ENCODE data around the gene HECTD3. TPM values are rescaled to one million over a fixed set of nuclear protein-coding genes. Genes with fewer than 3 reads are reported as not detected.

HECTD3 gene
- total RNA-seq, 120 experiments from 2014 or later, result 25.8 to 45.8 (median 33.5) TPM

Other genes starting within 250 kb of the HECTD3 start
- gene RPS8, start 235.8 kb downstream of the HECTD3 start, total RNA-seq, result 100 to 1,000 TPM; 313 to 628 (median 452) TPM
- 1 to 10 TPM in 65 of 120 experiments, under 1 TPM in 51, not detected in 4; 0.23 to 2.6 (median 1.1) TPM for gene BEST4, start 223.2 kb downstream of the HECTD3 start, total RNA-seq
- 10 to 100 TPM in 72 of 120 experiments, 1 to 10 TPM in 48; 3.7 to 23.1 (median 11.1) TPM for gene PLK3, start 210.9 kb downstream of the HECTD3 start, total RNA-seq
- gene DYNLT4, start 204.0 kb downstream of the HECTD3 start, total RNA-seq, result under 1 TPM in 1 of 120 experiments, not detected in 119; 0.79 TPM
- gene BTBD19, start 202.8 kb downstream of the HECTD3 start, total RNA-seq, result 10 to 100 TPM in 12 of 120 experiments, 1 to 10 TPM in 108; 2.3 to 14.1 (median 6.4) TPM
- gene PTCH2, start 168.1 kb downstream of the HECTD3 start, total RNA-seq, result 10 to 100 TPM in 43 of 120 experiments, 1 to 10 TPM in 77; 4.1 to 15.7 (median 9.3) TPM
- gene EIF2B3, start 24.7 kb downstream of the HECTD3 start, total RNA-seq, result 10 to 100 TPM; 22.5 to 39.4 (median 29.6) TPM
- 100 to 1,000 TPM in 25 of 120 experiments, 10 to 100 TPM in 95; 53.7 to 114 (median 90.3) TPM for gene UROD, start 930 bp upstream of the HECTD3 start, total RNA-seq
- gene ZSWIM5, start 195.3 kb upstream of the HECTD3 start, total RNA-seq, result 10 to 100 TPM in 2 of 120 experiments, 1 to 10 TPM in 118; 5.6 to 11.4 (median 8.0) TPM